GM12874 (cell line): ENCODE data around the gene TBX1.
A peak's percentile ranks its signal among the peaks of the same experiment; 100 is the strongest.

Source experiments
- CTCF ChIP-seq: IDR thresholded peaks from 2 replicates; pipeline ENCODE4 v1.5.1; 2011; ENCODE audit warnings: low read depth, mild to moderate bottlenecking, control low read depth, low read length, moderate library complexity; ENCODE audit not compliant: insufficient read depth

TBX1 gene

DNA sequence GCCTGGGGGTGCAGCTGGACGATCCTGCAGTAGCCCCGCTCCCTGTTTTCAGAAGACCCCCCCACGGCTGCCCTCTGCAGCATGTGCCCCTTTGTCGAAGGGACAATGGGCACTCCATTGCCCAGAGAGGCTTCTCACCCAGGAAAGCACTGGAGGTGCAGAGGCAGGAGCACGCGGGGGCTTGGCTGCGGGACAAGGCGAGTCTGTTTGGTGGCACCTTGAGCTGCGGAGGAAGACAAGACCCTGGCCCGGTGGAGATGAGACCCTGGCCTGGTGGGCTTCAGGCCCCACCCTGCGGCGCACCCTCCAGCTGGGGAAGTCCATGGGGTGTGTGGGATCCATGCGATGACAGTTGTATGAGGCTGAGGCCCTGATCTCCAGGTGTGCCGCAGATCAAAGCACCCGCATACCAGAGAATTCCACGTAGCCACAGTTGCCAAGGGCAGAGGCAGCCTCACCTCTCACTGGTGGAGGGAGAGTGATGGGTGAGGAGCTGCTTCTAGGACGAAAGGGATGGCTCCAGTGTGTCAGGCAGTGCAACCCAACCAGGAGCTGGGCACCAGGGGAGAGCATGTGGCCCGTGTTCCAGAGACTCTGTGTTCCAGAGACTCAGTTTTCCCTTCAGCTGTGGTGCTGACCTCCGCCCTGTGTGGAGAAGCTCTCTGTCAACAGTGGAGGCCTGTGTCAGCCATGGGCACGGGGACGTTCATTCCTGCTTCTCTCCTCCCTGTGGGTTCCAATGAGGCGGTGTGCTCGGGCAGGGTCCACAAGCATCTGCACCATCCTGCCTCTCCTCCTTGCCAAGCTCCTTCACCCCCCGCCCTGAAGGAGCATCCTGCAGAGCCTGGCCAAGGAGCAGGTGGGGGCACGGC lies 10.0 kb downstream of the TBX1 start:
- TF ChIP-seq CTCF = no peak

- TF ChIP-seq CTCF = no peak
Measured at GRCh38 chr22:19772422-19772672, 11.8 kb downstream of the TBX1 start.

GRCh38 chr22:19772673-19773469 lies 12.3 kb downstream of the TBX1 start:
- TF ChIP-seq CTCF = 0 out of 2 replicates have a peak, but pooled peaks have one; percentile 20

DNA sequence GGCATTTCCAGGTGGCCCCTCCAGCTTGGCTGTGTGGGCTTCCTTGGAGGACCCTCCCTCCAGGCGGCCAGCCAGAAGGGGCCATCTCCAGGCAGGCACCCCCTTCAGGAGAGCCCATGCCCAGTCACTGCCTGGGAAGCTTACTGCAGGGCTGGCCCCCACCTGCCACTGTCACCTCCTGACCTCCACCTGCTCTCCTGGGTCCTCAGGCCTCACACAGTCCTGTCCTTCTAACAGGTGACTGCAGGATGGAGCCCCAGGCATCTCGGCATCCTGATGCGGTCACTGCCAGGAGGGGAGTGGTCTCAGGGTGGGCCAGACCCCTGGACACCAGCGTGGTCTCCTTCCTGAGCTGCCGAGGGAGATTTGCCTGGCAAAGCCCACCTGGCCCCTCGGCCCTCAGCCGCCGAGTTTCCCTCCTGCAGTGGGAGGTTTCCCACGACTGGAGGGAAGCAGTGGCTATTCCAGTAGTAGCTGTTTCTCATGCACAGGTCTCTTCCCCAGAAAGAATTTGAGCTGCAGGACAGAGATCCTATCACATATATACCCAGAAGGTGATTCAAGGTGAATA lies 13.0 kb downstream of the TBX1 start:
- TF ChIP-seq CTCF = no peak

- TF ChIP-seq CTCF = no peak
Measured at GRCh38 chr22:19774628-19775027, 14.1 kb downstream of the TBX1 start.

DNA sequence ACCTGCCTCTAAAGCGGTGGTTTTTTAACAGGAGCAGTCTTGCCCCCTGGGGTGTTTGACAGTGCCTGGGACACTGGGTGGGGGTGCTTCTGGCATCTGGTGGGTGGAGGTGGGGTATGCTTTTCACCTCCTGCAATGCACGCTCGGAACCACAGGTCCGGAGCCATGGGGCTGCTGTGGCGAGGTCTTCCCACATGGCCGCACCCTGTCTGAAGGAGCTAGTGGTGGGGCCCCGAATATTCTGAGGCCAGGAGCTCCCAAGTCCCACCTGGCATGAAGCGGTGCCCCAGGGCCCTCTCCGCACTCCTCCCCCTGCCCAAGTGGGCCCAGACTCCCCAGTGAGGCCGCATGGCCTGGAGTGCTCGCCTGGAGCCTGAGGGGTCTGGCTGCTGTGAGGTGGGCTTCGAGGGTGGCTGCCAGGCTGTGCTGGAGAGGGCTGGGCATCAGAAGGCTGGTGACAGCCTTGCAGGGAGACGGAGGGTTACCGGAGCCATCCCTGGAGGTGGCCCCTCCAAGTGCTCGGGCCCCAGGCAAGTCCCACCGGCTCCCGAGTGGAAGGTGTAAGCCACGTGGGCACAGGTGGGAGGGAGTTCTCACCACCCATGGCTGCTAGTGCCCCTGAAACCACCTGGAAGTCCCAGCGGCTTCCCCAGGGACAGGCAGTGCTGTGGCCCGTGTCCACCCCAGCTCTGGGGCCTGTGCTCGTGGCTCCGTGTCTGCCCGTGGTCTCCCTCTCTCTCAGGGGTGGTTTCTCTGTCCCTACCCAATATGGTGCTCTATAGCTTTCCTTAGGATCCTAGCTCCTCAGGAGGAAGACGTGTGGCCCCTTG lies 15.1 kb downstream of the TBX1 start:
- no peak for TF ChIP-seq CTCF
